BLaER1 (cell line): ENCODE measurements around the gene PLCB2.

Source experiments
- H3K27ac ChIP-seq: shearing (Covaris generic); formaldehyde crosslinking; 2 replicates; pipeline ENCODE4 v1.8.1; 2022
- H3K27me3 ChIP-seq: shearing (Covaris generic); formaldehyde crosslinking; 2 replicates; pipeline ENCODE4 v1.8.1; 2022
- H3K36me3 ChIP-seq: shearing (Covaris generic); formaldehyde crosslinking; 2 replicates; pipeline ENCODE4 v1.8.1; 2022
- H3K4me1 ChIP-seq: shearing (Covaris generic); formaldehyde crosslinking; 2 replicates; pipeline ENCODE4 v1.8.1; 2022
- H3K4me2 ChIP-seq: shearing (Covaris generic); formaldehyde crosslinking; 2 replicates; pipeline ENCODE4 v1.8.1; 2022
- H3K4me3 ChIP-seq: shearing (Covaris generic); formaldehyde crosslinking; 2 replicates; pipeline ENCODE4 v1.8.1; 2022
- H3K9ac ChIP-seq: shearing (Covaris generic); formaldehyde crosslinking; 2 replicates; pipeline ENCODE4 v1.8.1; 2022
- H3K9me3 ChIP-seq: shearing (Covaris generic); formaldehyde crosslinking; 2 replicates; pipeline ENCODE4 v1.8.1; 2022
- H4K20me1 ChIP-seq: shearing (Covaris generic); formaldehyde crosslinking; 2 replicates; pipeline ENCODE4 v1.8.1; 2022
- Cebpa-rat ChIP-seq: shearing (Covaris generic); IDR thresholded peaks from 2 replicates; pipeline ENCODE4 v1.8.1; 2022

PLCB2 gene

DNA sequence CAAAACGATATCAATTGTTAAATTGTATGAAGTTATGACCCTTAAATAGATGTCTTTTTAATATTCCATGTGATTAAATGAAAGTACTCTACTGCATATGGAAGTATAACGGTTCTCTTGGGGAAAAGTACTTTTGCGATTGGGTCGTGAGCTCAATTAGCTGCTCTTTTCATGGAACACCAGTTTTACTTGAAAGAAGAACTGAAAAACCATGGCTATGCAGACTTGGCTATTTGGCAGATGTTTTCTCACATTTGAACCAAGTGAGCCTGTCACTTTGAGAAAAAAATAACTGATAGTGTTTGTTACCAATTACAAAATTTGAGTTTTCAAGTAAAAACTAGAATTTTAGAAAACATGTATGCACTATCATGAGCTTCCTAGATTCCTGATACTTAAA, 9.8 kb upstream of the PLCB2 start:
- H3K36me3 ChIP-seq: no peaks in the 10 kb centered on the region
- no peaks in the 10 kb centered on the region for H3K9me3 ChIP-seq
- H3K9ac ChIP-seq: no peak overlapping the region
- H3K4me1 ChIP-seq: peaks cover 12% of the 10 kb centered on the region
- no peak overlapping the region for H3K4me3 ChIP-seq
- no peak for TF ChIP-seq Cebpa-rat
- no peaks in the 10 kb centered on the region for H4K20me1 ChIP-seq
- no peak overlapping the region for H3K27ac ChIP-seq
- H3K27me3 ChIP-seq: no peaks in the 10 kb centered on the region
- H3K4me2 ChIP-seq: peak overlapping the region; percentile 18; the same call in 1 of the 2 replicates

DNA sequence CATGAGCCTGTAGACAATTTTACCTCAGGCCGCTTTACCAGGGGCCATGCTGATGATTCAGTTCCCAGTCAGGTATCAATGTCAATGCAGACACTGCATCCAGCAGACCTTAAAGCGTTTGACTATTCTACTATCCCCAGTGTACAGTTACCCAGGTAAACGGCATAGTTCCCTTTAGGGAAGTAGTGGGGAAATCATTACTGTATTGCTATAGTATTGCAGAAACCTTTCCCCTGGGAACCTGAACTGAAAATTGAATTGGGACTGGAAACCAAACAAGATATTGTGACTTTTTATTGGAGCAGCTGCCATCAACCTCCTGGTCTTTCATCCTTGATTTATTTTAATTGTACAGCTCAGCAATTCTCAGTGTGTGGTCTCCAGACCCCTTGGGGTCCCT, 9.2 kb upstream of the PLCB2 start:
- no peaks in the 10 kb centered on the region for H3K36me3 ChIP-seq
- H3K4me2 ChIP-seq: peak overlapping the region; percentile 18; the same call in 1 of the 2 replicates
- TF ChIP-seq Cebpa-rat: no peak
- H4K20me1 ChIP-seq: no peaks in the 10 kb centered on the region
- no peaks in the 10 kb centered on the region for H3K9me3 ChIP-seq
- no peak overlapping the region for H3K9ac ChIP-seq
- H3K4me3 ChIP-seq: no peak overlapping the region
- no peaks in the 10 kb centered on the region for H3K27me3 ChIP-seq
- no peak overlapping the region for H3K27ac ChIP-seq
- H3K4me1 ChIP-seq: peaks cover 8% of the 10 kb centered on the region; the same call in 1 of the 2 replicates

DNA sequence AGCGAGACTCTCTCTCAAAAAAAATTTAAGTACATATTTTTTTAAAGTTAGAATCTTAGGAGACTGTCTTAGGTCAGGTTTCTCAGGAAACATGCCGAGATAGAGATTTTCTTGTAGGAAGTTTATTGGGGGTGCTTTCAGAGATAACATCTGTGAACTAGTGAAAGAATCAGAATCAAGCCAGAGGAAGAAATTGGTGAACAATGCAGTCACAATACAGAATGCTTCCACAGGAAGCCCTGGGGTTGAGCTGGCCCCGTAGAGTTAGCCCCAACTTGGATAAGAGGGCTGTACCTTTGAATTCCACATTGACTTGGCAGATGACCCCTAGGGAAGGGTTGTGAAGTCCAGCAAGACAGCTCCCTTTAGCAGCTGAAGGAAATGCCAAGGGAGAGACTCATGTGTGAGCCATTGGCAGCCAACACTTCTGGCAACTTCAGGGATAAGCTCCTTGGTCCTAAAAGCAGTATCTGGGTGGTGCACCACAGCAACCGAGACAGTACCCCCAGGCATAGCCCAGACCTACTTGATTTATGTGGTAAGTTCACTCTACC, 7.1 kb upstream of the PLCB2 start:
- Histone ChIP-seq H3K36me3 (no peaks in the 10 kb centered on the region), H3K4me2 (no peak overlapping the region), H3K4me3 (no peak overlapping the region), H3K9me3 (no peaks in the 10 kb centered on the region), H3K27me3 (no peaks in the 10 kb centered on the region), H3K9ac (no peak overlapping the region), H3K27ac (no peak overlapping the region), H3K4me1 (peaks cover 13% of the 10 kb centered on the region), H4K20me1 (no peaks in the 10 kb centered on the region)
- TF ChIP-seq Cebpa-rat: no peak

DNA sequence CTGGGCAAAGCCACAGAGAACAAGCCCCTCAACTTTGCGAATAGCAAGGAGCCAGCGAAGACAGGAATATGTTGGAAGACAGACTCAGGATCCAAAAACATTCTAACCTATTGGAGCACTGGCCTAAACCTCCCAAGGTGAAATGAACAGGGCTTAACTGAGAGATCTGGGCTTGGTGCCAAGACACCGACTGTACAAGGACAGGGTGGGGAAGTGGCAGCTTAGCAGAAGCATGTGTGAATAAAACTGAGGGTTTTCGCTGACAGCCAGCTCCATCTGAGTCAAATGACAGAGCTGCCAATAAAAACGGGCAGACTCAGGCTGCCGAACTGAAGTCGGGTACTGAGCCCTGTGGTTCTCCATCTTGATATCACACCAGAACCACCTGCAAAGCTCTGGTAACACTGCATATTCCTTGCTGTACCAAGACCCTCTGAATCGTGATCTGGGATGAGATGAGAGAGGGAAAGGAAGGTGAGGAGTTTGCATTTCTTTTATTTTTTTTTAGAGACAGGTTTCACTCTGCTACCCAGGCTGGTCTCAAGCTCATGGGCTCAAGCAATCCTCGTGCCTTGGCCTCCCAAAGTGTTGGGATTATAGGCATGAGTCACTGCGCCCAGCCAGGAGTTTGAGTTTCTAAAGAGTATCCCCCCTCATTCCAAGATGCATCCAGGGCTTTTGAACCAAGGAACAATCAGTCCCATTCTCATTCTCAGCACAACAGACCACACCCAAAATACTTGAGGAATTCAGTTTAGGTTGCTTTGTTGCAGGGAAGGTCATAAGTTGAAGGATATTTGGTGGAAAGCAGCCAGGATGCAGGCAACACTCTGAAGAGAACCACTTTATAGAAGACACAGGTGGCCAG, 6.0 kb upstream of the PLCB2 start:
- H4K20me1 ChIP-seq: no peaks in the 10 kb centered on the region
- no peak overlapping the region for H3K4me3 ChIP-seq
- H3K4me2 ChIP-seq: no peak overlapping the region
- no peak overlapping the region for H3K9ac ChIP-seq
- TF ChIP-seq Cebpa-rat: no peak
- no peaks in the 10 kb centered on the region for H3K27me3 ChIP-seq
- H3K4me1 ChIP-seq: peaks cover 23% of the 10 kb centered on the region
- H3K36me3 ChIP-seq: no peaks in the 10 kb centered on the region
- H3K27ac ChIP-seq: no peak overlapping the region
- no peaks in the 10 kb centered on the region for H3K9me3 ChIP-seq

DNA sequence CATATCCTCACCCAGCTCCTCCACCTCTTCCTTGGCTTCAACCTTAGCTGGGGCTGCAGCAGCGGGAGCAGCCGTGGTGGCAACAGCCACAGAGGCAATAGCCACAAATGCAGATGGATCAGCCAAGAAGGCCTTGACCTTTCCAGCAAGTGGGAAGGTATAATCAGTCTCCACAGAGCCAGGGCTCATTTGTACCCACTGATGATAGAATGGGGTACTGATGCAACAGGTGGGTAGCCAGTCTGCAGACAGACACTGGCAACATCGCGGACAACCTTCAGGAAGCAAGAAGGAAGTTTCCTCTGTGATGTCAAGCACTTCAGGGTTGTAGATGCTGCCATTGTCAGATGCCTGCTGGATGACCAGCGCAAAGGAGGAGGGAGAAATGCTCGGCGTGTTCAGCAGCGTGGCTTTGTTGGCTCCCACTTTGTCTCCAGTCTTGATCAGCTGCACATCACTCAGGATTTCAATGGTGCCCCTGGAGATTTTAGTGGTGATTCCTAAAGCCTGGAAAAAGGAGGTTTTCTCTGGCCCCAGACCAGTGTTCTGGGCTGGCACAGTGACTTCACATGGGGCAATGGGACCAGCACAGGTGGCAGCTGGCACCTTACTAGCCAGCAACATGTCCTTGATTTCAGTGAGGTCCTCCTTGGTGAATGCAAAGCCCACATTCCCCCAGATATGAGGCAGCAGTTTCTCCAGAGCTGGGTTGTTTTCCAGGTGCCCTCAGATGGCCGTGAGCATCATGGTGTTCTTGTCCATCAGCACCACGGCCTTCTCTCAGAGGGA, 4.8 kb upstream of the PLCB2 start:
- no peak overlapping the region for H3K4me3 ChIP-seq
- TF ChIP-seq Cebpa-rat: no peak
- H4K20me1 ChIP-seq: no peaks in the 10 kb centered on the region
- H3K4me1 ChIP-seq: peaks cover 31% of the 10 kb centered on the region
- no peak overlapping the region for H3K4me2 ChIP-seq
- no peaks in the 10 kb centered on the region for H3K27me3 ChIP-seq
- no peaks in the 10 kb centered on the region for H3K9me3 ChIP-seq
- H3K27ac ChIP-seq: no peak overlapping the region
- no peak overlapping the region for H3K9ac ChIP-seq
- H3K36me3 ChIP-seq: no peaks in the 10 kb centered on the region

DNA sequence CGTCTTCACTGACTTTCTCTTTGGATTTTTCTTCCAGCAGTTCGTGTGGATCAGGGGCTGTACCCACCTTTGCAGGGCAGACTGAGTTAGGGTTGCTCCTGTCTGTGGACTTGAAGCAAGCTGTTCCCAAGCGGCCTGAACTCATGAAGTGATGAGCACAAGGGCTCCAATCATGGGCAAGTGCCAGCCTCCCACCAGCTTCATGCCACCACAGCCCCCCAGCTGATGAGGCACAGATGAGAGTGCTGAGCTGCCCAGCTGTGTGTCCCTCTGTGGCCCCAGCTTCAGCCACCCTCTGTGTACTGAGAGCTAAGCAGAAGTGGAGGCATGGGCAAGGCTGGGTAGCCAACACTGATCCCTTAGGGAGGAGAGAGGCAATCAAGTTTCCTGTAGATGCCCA, 3.3 kb upstream of the PLCB2 start:
- Histone ChIP-seq H3K27me3 (no peaks in the 10 kb centered on the region), H3K4me2 (no peak overlapping the region), H3K27ac (no peak overlapping the region), H3K4me3 (no peak overlapping the region), H3K9me3 (no peaks in the 10 kb centered on the region), H3K4me1 (peaks cover 40% of the 10 kb centered on the region), H4K20me1 (no peaks in the 10 kb centered on the region), H3K9ac (no peak overlapping the region), H3K36me3 (no peaks in the 10 kb centered on the region)
- no peak for TF ChIP-seq Cebpa-rat

DNA sequence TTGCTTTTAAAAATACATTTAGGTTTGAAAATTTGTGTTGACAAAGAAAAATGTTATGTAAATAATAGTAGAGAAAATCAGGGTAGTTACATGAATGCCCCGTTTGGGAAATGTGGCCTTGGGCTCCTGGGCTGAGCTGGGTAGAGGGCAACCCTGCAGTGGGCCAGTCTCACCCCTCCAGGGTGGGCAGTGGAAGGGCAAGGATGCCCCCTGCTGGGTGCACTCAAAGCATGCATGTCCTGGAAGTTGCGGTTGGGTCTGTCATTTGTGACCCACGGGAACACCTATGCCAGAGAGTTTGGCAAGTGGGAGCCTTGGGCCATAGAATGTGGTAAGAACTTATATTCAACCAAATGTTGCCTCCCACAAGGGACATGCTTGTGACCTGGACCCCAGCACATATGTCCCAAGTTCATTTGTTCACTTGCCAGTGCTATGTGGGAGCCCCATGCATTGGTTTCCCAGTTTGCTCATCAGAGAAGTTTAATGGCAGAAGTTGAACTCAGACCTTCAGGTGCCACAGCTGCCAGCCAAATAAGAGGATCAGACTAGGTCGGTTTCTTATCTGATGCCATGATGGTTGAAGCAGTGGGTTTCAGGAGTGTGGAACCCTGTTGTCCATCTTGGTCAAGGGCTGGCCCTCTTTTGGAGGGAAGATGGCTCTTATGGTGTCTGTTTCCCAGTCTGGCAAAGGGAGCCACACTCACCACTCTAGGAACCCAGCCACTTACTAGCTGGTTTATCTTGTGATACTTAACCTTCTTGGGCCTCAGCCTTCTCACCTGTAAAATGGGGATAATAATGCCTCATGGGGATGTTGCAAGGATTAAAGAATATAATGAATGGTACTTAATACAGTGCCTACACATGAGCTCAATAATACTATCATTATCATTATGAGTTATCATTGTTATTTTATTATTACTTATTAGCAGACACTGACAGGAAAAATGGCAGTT, 2.5 kb upstream of the PLCB2 start:
- no peak overlapping the region for H3K9ac ChIP-seq
- H4K20me1 ChIP-seq: no peaks in the 10 kb centered on the region
- no peak overlapping the region for H3K4me3 ChIP-seq
- H3K9me3 ChIP-seq: no peaks in the 10 kb centered on the region
- TF ChIP-seq Cebpa-rat: no peak
- peaks cover 43% of the 10 kb centered on the region for H3K4me1 ChIP-seq
- H3K4me2 ChIP-seq: no peak overlapping the region
- H3K27ac ChIP-seq: no peak overlapping the region
- H3K27me3 ChIP-seq: no peaks in the 10 kb centered on the region
- H3K36me3 ChIP-seq: no peaks in the 10 kb centered on the region

DNA sequence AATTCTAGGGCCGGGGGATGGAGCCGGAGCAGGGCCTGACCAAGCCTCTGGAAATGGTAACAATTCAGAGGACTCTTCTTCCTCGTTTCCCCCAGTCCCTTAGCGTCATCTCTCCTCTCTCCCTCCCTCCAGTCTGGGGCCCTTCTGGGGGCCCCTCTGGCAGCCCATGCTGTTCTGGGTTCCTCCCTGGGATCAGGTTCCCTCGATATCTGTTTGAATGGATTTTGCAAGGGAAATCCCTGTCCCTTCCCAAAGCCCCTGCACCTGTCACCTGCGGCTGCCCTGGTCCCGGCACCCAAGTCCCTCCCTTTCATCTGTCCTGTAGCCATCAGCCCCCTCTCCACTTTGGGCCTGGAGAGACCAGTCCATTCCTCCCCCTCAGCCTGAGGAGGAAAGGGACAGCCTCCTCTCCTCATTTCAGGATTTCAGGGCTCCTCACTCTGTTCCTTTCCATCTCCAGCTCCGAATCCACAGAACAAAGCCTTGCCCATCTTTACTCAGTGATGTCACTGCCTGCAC, 1.7 kb upstream of the PLCB2 start:
- peak overlapping the region; percentile 67; the same call in 1 of the 2 replicates for H3K9ac ChIP-seq
- peak overlapping the region; percentile 68; the same call in 1 of the 2 replicates for H3K4me3 ChIP-seq
- peaks cover 43% of the 10 kb centered on the region for H3K4me1 ChIP-seq
- peak overlapping the region; percentile 92 for H3K4me2 ChIP-seq
- no peaks in the 10 kb centered on the region for H3K27me3 ChIP-seq
- H3K9me3 ChIP-seq: no peaks in the 10 kb centered on the region
- peak overlapping the region; percentile 93 for H3K27ac ChIP-seq
- no peaks in the 10 kb centered on the region for H4K20me1 ChIP-seq
- no peaks in the 10 kb centered on the region for H3K36me3 ChIP-seq
- TF ChIP-seq Cebpa-rat: no peak

DNA sequence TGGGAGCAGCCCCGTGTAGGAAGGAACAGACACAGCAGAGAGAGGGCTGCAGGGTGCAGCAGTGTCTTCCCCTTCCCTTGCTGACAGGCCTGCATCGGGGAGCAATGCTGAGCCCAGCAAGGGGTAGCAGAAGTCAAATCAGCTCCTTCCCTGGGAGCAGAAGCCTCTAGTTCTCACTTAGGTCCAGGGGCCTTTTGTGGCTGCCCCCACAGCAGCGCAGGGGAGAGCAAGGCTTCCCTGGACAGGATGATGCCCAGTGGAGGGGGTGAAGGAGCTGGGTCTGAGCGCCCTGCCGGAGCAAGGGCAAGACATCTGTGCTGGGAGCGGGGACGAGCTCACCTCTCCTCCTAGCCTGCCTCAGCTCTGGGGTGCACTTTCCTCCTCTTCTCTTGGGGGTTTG, 827 bp downstream of the PLCB2 start:
- Histone ChIP-seq H3K27me3 (no peaks in the 10 kb centered on the region), H3K4me3 (peak overlapping the region; percentile 68), H3K27ac (peak overlapping the region; percentile 93), H3K36me3 (peaks cover 24% of the 10 kb centered on the region), H3K9ac (peak overlapping the region; percentile 80), H3K4me1 (peaks cover 47% of the 10 kb centered on the region), H3K9me3 (no peaks in the 10 kb centered on the region), H4K20me1 (no peaks in the 10 kb centered on the region), H3K4me2 (peak overlapping the region; percentile 92)
- no peak for TF ChIP-seq Cebpa-rat
